ENCODE results near the gene EME2. TPM values are rescaled to one million over a fixed set of nuclear protein-coding genes. Genes with fewer than 3 reads are reported as not detected.
"Not testable (repeated sequence)": the region's sequence is repeated elsewhere in the genome, so short reads cannot be mapped to it uniquely, and the experiment has no call there.

The EME2 gene
- total RNA-seq = 10 to 100 TPM; 11.9 to 15.3 TPM

GRCh38 chr16:1772362-1772907, at the start of gene EME2:
Gene EME2 (plus strand): TSS chr16:1772810. CDS start chr16:1773228, 418 bp downstream.
- Mint-ChIP-seq H3K27ac (peak within 1 kb of the TSS; percentile 94), H3K36me3 (peaks cover 19% of the 10 kb centered on the region), H3K27me3 (no peaks in the 10 kb centered on the region), H3K9me3 (no peaks in the 10 kb centered on the region), H3K4me1 (ENCODE audit: low read depth) (peaks cover 6% of the 10 kb centered on the region), H3K4me3 (peak within 1 kb of the TSS; percentile 94)
- POLR2A ChIA-PET = interaction anchor here (0.6 to 5.3 kb wide), 5 partner anchors 9 to 444 kb away, joined by 3 to 56 read pairs (median 4); partner anchors contain the start of genes NUBP2, RPS2 and SPSB3
- DNase-seq = peak; percentile 74
- intact Hi-C loops (cut with micrococcal nuclease) = loop anchor here (2.0 to 5.0 kb wide), 2 partner anchors 160 to 352 kb away; partner anchors contain the start of genes CRAMP1, IFT140 and UQCC4
- CTCF ChIA-PET = interaction anchor here (1.1 to 4.8 kb wide), 4 partner anchors 11 to 157 kb away, joined by 3 to 42 read pairs (median 8); partner anchors contain the start of genes JPT2, MAPK8IP3, NUBP2 and SPSB3

- intact Hi-C loops (cut with micrococcal nuclease) = loop anchor here (1.0 kb wide), 1 partner anchor 45 kb away; the partner anchor contains the start of gene JPT2
- Mint-ChIP-seq H3K9me3 (no peaks in the 10 kb centered on the region), H3K4me1 (ENCODE audit: low read depth) (peaks cover 24% of the 10 kb centered on the region), H3K4me3 (no peak overlapping the region), H3K27me3 (no peaks in the 10 kb centered on the region), H3K36me3 (peaks cover 5% of the 10 kb centered on the region), H3K27ac (peak overlapping the region; percentile 49)
- POLR2A ChIA-PET = no interaction called here
- CTCF ChIA-PET = interaction anchor here (0.7 to 2.6 kb wide), 18 partner anchors 9 to 360 kb away, joined by 3 to 11 read pairs (median 3); partner anchors contain the start of genes JPT2, NUBP2 and SPSB3
- DNase-seq = peak; percentile 53
Observed at GRCh38 chr16:1723450-1724147, 49.0 kb upstream of the EME2 start.

GRCh38 chr16:1724491-1724890, 48.1 kb upstream of the EME2 start:
- intact Hi-C loops (cut with micrococcal nuclease) = no loop called here
- POLR2A ChIA-PET = no interaction called here
- H3K4me1 Mint-ChIP-seq (ENCODE audit: low read depth) = peaks cover 24% of the 10 kb centered on the region

GRCh38 chr16:1726661-1727502, 45.7 kb upstream of the EME2 start:
- no peaks in the 10 kb centered on the region for H3K9me3 Mint-ChIP-seq
- CTCF ChIA-PET = interaction anchor here (1.0 kb wide), 1 partner anchor 21 kb away, joined by 7 read pairs; the partner anchor contains the start of gene MAPK8IP3
- H3K4me1 Mint-ChIP-seq (ENCODE audit: low read depth) = peaks cover 18% of the 10 kb centered on the region
- H3K27me3 Mint-ChIP-seq = no peaks in the 10 kb centered on the region
- H3K27ac Mint-ChIP-seq = no peak overlapping the region
- intact Hi-C loops (cut with micrococcal nuclease) = no loop called here
- peaks cover 7% of the 10 kb centered on the region for H3K36me3 Mint-ChIP-seq
- POLR2A ChIA-PET = no interaction called here
- DNase-seq = no peak
- no peak overlapping the region for H3K4me3 Mint-ChIP-seq

More at GRCh38 chr16:1724491-1724890, 48.1 kb upstream of the EME2 start:
- H3K27ac Mint-ChIP-seq = no peak overlapping the region
- CTCF ChIA-PET = interaction anchor here (0.6 to 2.6 kb wide), 7 partner anchors 8 to 1013 kb away, joined by 3 to 11 read pairs (median 4); no protein-coding TSS in a partner anchor
- no peak overlapping the region for H3K4me3 Mint-ChIP-seq
- H3K27me3 Mint-ChIP-seq = no peaks in the 10 kb centered on the region
- H3K9me3 Mint-ChIP-seq = no peaks in the 10 kb centered on the region
- no peak for DNase-seq
- peaks cover 9% of the 10 kb centered on the region for H3K36me3 Mint-ChIP-seq

GRCh38 chr16:1727651-1728624, 44.7 kb upstream of the EME2 start:
- no peak for DNase-seq
- Mint-ChIP-seq H3K9me3 (no peaks in the 10 kb centered on the region), H3K27ac (no peak overlapping the region), H3K4me1 (ENCODE audit: low read depth) (peaks cover 9% of the 10 kb centered on the region), H3K36me3 (peaks cover 7% of the 10 kb centered on the region), H3K4me3 (no peak overlapping the region), H3K27me3 (no peaks in the 10 kb centered on the region)
- intact Hi-C loops (cut with micrococcal nuclease) = no loop called here
- ChIA-PET POLR2A (no interaction called here), CTCF (no interaction called here)

GRCh38 chr16:1729026-1729425, 43.6 kb upstream of the EME2 start:
- intact Hi-C loops (cut with micrococcal nuclease) = no loop called here
- ChIA-PET POLR2A (no interaction called here), CTCF (no interaction called here)
- Mint-ChIP-seq H3K4me1 (ENCODE audit: low read depth) (no peaks in the 10 kb centered on the region), H3K36me3 (peaks cover 7% of the 10 kb centered on the region), H3K9me3 (no peaks in the 10 kb centered on the region), H3K4me3 (no peak overlapping the region), H3K27ac (no peak overlapping the region), H3K27me3 (no peaks in the 10 kb centered on the region)
- DNase-seq = no peak

- POLR2A ChIA-PET = no interaction called here
- H3K4me3 Mint-ChIP-seq = no peak overlapping the region
- DNase-seq = no peak
- no peaks in the 10 kb centered on the region for H3K4me1 Mint-ChIP-seq (ENCODE audit: low read depth)
- CTCF ChIA-PET = interaction anchor here (1.3 kb wide), 1 partner anchor 24 kb away, joined by 8 read pairs; the partner anchor contains the start of gene MAPK8IP3
- no peaks in the 10 kb centered on the region for H3K9me3 Mint-ChIP-seq
- no peaks in the 10 kb centered on the region for H3K27me3 Mint-ChIP-seq
- H3K27ac Mint-ChIP-seq = no peak overlapping the region
- intact Hi-C loops (cut with micrococcal nuclease) = no loop called here
- peaks cover 7% of the 10 kb centered on the region for H3K36me3 Mint-ChIP-seq
Observed at GRCh38 chr16:1729445-1729844, 43.2 kb upstream of the EME2 start.

- CTCF ChIA-PET = no interaction called here
- POLR2A ChIA-PET = no interaction called here
- peaks cover 7% of the 10 kb centered on the region for H3K36me3 Mint-ChIP-seq
Observed at GRCh38 chr16:1731073-1731472, 41.5 kb upstream of the EME2 start.

GRCh38 chr16:1731603-1732002, 41.0 kb upstream of the EME2 start:
- POLR2A ChIA-PET = no interaction called here
- no peak for DNase-seq
- Mint-ChIP-seq H3K36me3 (peaks cover 7% of the 10 kb centered on the region), H3K4me1 (ENCODE audit: low read depth) (no peaks in the 10 kb centered on the region), H3K4me3 (no peak overlapping the region), H3K9me3 (no peaks in the 10 kb centered on the region), H3K27ac (no peak overlapping the region), H3K27me3 (no peaks in the 10 kb centered on the region)
- intact Hi-C loops (cut with micrococcal nuclease) = no loop called here
- CTCF ChIA-PET = interaction anchor here (2.2 kb wide), 1 partner anchor 7 kb away, joined by 11 read pairs; no protein-coding TSS in a partner anchor

More at GRCh38 chr16:1731073-1731472, 41.5 kb upstream of the EME2 start:
- Mint-ChIP-seq H3K27me3 (no peaks in the 10 kb centered on the region), H3K4me1 (ENCODE audit: low read depth) (no peaks in the 10 kb centered on the region), H3K4me3 (no peak overlapping the region), H3K9me3 (no peaks in the 10 kb centered on the region), H3K27ac (no peak overlapping the region)
- DNase-seq = no peak
- intact Hi-C loops (cut with micrococcal nuclease) = no loop called here

GRCh38 chr16:1732071-1732470, 40.5 kb upstream of the EME2 start:
- POLR2A ChIA-PET = interaction anchor here (0.8 kb wide), 1 partner anchor 26 kb away, joined by 3 read pairs; the partner anchor contains the start of gene MAPK8IP3
- intact Hi-C loops (cut with micrococcal nuclease) = no loop called here
- Mint-ChIP-seq H3K4me3 (no peak overlapping the region), H3K9me3 (no peaks in the 10 kb centered on the region), H3K36me3 (peaks cover 4% of the 10 kb centered on the region), H3K4me1 (ENCODE audit: low read depth) (no peaks in the 10 kb centered on the region), H3K27me3 (no peaks in the 10 kb centered on the region), H3K27ac (no peak overlapping the region)
- CTCF ChIA-PET = interaction anchor here (2.2 kb wide), 1 partner anchor 8 kb away, joined by 11 read pairs; no protein-coding TSS in a partner anchor
- no peak for DNase-seq

- H3K4me1 Mint-ChIP-seq (ENCODE audit: low read depth); H3K27ac Mint-ChIP-seq; H3K4me3 Mint-ChIP-seq; intact Hi-C loops (cut with micrococcal nuclease); DNase-seq; H3K36me3 Mint-ChIP-seq; H3K9me3 Mint-ChIP-seq; H3K27me3 Mint-ChIP-seq: not testable (repeated sequence)
- CTCF ChIA-PET = interaction anchor here (2.2 kb wide), 1 partner anchor 8 kb away, joined by 11 read pairs; no protein-coding TSS in a partner anchor
- POLR2A ChIA-PET = interaction anchor here (0.8 kb wide), 1 partner anchor 27 kb away, joined by 3 read pairs; the partner anchor contains the start of gene MAPK8IP3
Observed at GRCh38 chr16:1732551-1732987, 40.0 kb upstream of the EME2 start.

Data from activated CD4-positive, alpha-beta memory T cell treated with anti-CD3 and anti-CD28 coated beads for 36 hours (primary cell).